Liver (tissue), 9 donors: ENCODE measurements around the gene ZNF280A. TPM values are rescaled to one million over a fixed set of nuclear protein-coding genes. Genes with fewer than 3 reads are reported as not detected.

Experiments used
- DNase-seq: peaks from one replicate; pipeline ENCODE4 v3.0.0-alpha.2; 2017; ENCODE audit warnings: low spot score
- H3K27ac ChIP-seq, 2 donors: one replicate each; pipeline ENCODE4 v1.7.0; 2013; ENCODE audit warnings: inconsistent platforms in 2 of 2, low read length in 2 of 2, control low read depth in 1 of 2, low read depth in 1 of 2, mild to moderate bottlenecking in 1 of 2
- H3K27me3 ChIP-seq, 4 donors: one replicate each; pipeline versions ENCODE4 v1.6.1 to v1.7.0; 2013; ENCODE audit warnings: low read length in 3 of 4, inconsistent platforms in 1 of 4, mild to moderate bottlenecking in 1 of 4, moderate library complexity in 1 of 4; ENCODE audit not compliant: control insufficient read depth in 4 of 4, insufficient read depth in 4 of 4
- H3K36me3 ChIP-seq, 4 donors: one replicate each; pipeline versions ENCODE4 v1.6.1 to v1.7.0; 2013; ENCODE audit warnings: low read length in 3 of 4, mild to moderate bottlenecking in 3 of 4, low read depth in 1 of 4, moderate library complexity in 1 of 4; ENCODE audit not compliant: control insufficient read depth in 4 of 4, insufficient read depth in 3 of 4
- H3K4me1 ChIP-seq, 4 donors: one replicate each; pipeline versions ENCODE4 v1.6.1 to v1.7.0; 2013; ENCODE audit warnings: low read length in 3 of 4, mild to moderate bottlenecking in 3 of 4, moderate library complexity in 1 of 4; ENCODE audit not compliant: control insufficient read depth in 4 of 4, insufficient read depth in 4 of 4
- H3K4me3 ChIP-seq, 3 donors: one replicate each; pipeline versions ENCODE4 v1.6.1 to v1.7.0; 2013; ENCODE audit warnings: low read length in 3 of 3, control low read depth in 1 of 3, low read depth in 1 of 3, mild to moderate bottlenecking in 1 of 3
- H3K9ac ChIP-seq, 2 donors: one replicate each; pipeline ENCODE4 v1.7.0; 2013; ENCODE audit warnings: low read length in 2 of 2, mild to moderate bottlenecking in 2 of 2, moderate library complexity in 2 of 2, control low read depth in 1 of 2, low read depth in 1 of 2
- H3K9me3 ChIP-seq, 4 donors: one replicate each; pipeline versions ENCODE4 v1.6.1 to v1.7.0; 2013; ENCODE audit warnings: low read length in 3 of 4; ENCODE audit not compliant: control insufficient read depth in 4 of 4
- CTCF ChIP-seq: fragments of 150-350 bp; IDR thresholded peaks from 2 replicates; pipeline ENCODE4 v1.5.1; 2017; ENCODE audit warnings: improper control_type of control experiment, low read depth, low read length; ENCODE audit not compliant: missing input control
- EGR1 ChIP-seq, 2 donors: IDR thresholded peaks; 2 replicates each; pipeline ENCODE4 v1.6.1; 2016 to 2018; ENCODE audit warnings: antibody characterized with exemption in 2 of 2, low read depth in 2 of 2
- FOXA2 ChIP-seq: IDR thresholded peaks from 2 replicates; pipeline ENCODE4 v1.6.1; 2016; ENCODE audit warnings: antibody characterized with exemption
- GABPA ChIP-seq, 2 donors: IDR thresholded peaks in 1 of 2; conservative IDR thresholded peaks in 1 of 2; 2 replicates each; pipeline ENCODE4 v1.6.1; 2016; ENCODE audit warnings: antibody characterized with exemption in 2 of 2, mild to moderate bottlenecking in 1 of 2, moderate library complexity in 1 of 2
- HNF4A ChIP-seq, 2 donors: conservative IDR thresholded peaks; 2 replicates each; pipeline ENCODE4 v1.6.1; 2016; ENCODE audit warnings: antibody characterized with exemption in 2 of 2, mild to moderate bottlenecking in 2 of 2
- JUND ChIP-seq, 2 donors: IDR thresholded peaks; 2 replicates each; pipeline ENCODE4 v1.6.1; 2016; ENCODE audit warnings: antibody characterized with exemption in 2 of 2
- NR2F2 ChIP-seq: IDR thresholded peaks from 2 replicates; pipeline ENCODE4 v1.6.1; 2016; ENCODE audit warnings: antibody characterized with exemption
- RAD21 ChIP-seq, 2 donors: IDR thresholded peaks; 2 replicates each; pipeline ENCODE4 v1.6.1; 2016; ENCODE audit warnings: antibody characterized with exemption in 2 of 2, mild to moderate bottlenecking in 2 of 2
- RXRA ChIP-seq, 2 donors: IDR thresholded peaks; 2 replicates each; pipeline ENCODE4 v1.6.1; 2017 to 2018; ENCODE audit warnings: antibody characterized with exemption in 2 of 2, mild to moderate bottlenecking in 1 of 2
- SP1 ChIP-seq: IDR thresholded peaks from 2 replicates; pipeline ENCODE4 v1.6.1; 2018; ENCODE audit warnings: antibody characterized with exemption, mild to moderate bottlenecking
- TAF1 ChIP-seq: conservative IDR thresholded peaks from 2 replicates; pipeline ENCODE4 v1.6.1; 2016; ENCODE audit warnings: antibody characterized with exemption, mild to moderate bottlenecking
- YY1 ChIP-seq: IDR thresholded peaks from 2 replicates; pipeline ENCODE4 v1.6.1; 2016; ENCODE audit warnings: antibody characterized with exemption, mild to moderate bottlenecking
- ZBTB33 ChIP-seq: IDR thresholded peaks from 2 replicates; pipeline ENCODE4 v1.6.1; 2016; ENCODE audit warnings: antibody characterized with exemption
- WGBS: extraction: QIAGEN DNeasy Blood & Tissue Kit; methylation state at CpG from one replicate; pipeline ENCODE4 v1.1.7; 2013; 5-methylcytosine and 5-hydroxymethylcytosine counted together
- polyA plus RNA-seq, 2 donors: library from polyadenylated mRNA; stranded (reverse) in 1 of 2; unstranded in 1 of 2; fragments of 200-250 nt in 1 of 2; fragments of >200 nt in 1 of 2; fragmentation: Nextera tagmentation in 1 of 2; extraction: Ambion mirVana in 1 of 2; gene quantifications; one replicate each; pipeline versions ENCODE4 v1.2.1 to v1.2.3, GENCODE V29; 2013 to 2015
- total RNA-seq, 2 donors: library from RNA; depleted of rRNA; stranded (reverse); fragments of >200 nt; gene quantifications; one replicate each; pipeline ENCODE4 v1.2.3, GENCODE V29; 2014
- TF ChIP-seq, protein P1 (sequence below): IDR thresholded peaks from 2 replicates; pipeline ENCODE4 v1.6.1; 2016; ENCODE audit warnings: antibody characterized with exemption
- TF ChIP-seq, protein P2 (sequence below): IDR thresholded peaks from 2 replicates; pipeline ENCODE4 v1.6.1; 2016; ENCODE audit warnings: antibody characterized with exemption
- donor health status: healthy.
- donor health status: healthy.
- donor health status: healthy.
- donor health status: healthy.
- donor health status: healthy.

ZNF280A gene, protein sequence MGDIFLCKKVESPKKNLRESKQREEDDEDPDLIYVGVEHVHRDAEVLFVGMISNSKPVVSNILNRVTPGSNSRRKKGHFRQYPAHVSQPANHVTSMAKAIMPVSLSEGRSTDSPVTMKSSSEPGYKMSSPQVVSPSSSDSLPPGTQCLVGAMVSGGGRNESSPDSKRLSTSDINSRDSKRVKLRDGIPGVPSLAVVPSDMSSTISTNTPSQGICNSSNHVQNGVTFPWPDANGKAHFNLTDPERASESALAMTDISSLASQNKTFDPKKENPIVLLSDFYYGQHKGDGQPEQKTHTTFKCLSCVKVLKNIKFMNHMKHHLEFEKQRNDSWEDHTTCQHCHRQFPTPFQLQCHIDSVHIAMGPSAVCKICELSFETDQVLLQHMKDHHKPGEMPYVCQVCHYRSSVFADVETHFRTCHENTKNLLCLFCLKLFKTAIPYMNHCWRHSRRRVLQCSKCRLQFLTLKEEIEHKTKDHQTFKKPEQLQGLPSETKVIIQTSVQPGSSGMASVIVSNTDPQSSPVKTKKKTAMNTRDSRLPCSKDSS
- not detected for total RNA-seq
- not detected for polyA plus RNA-seq

DNA sequence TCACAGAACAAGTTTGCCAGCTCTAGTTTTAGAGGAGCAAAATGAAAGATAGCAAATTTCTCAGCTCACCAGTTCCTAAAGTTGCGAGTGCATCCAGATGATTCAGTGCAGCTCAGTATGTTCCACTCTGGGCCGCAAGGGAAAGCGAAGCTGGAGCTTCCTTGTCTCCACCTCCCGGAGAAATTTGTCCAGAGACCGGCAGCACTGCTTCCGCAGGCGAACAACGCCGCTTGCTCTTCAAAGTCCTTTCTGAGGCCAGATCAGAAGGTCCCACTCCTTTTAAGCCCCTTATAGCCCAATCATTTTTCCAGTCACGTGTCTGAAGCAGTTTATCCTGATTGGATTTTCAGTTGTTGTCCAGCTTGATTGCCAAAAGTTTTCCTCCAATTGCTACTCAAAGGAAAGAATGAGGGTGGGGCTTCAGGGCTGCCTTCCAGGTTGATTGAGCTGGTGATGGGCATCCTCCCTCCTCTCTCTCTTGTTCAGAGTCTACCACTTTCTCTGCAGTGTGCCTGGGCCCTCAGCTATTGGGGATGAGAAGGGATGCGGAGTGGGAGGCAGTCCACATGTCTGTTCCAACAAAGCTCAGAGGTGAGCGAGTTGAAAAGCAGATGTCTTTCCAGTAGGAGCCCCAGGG is at the start of gene ZNF280A:
Gene ZNF280A, minus strand, starts transcription at position 251 of the 637 bp plus-strand sequence. CDS start 4,640 bp downstream, outside the sequence.
- Histone ChIP-seq H3K9me3 (no peaks in the 10 kb centered on the region), H3K27ac (no peak within 1 kb of the TSS), H3K4me3 (no peak within 1 kb of the TSS), H3K9ac (no peak within 1 kb of the TSS), H3K36me3 (no peaks in the 10 kb centered on the region), H3K4me1 (no peaks in the 10 kb centered on the region), H3K27me3 (peaks cover 0 to 9% (median 0%) of the 10 kb centered on the region in 4 donors)
- no peak for DNase-seq
- no peak for TF ChIP-seq RAD21 (IDR thresholded peaks at IDR 0.05)
- 70% methylated on average over 12 of the region's 12 CpGs for WGBS

GRCh38 chr22:22569218-22569617 is 49.1 kb upstream of the ZNF280A start:
- H3K27me3 ChIP-seq: peaks cover 0 to 3% (median 0%) of the 10 kb centered on the region in 4 donors
- no peak for DNase-seq
- WGBS: 70% methylated on average over 5 of the region's 5 CpGs
- no peaks in the 10 kb centered on the region for H3K4me1 ChIP-seq
- H3K9ac ChIP-seq: no peak overlapping the region
- H3K4me3 ChIP-seq: no peak overlapping the region
- no peak for TF ChIP-seq EGR1 (IDR thresholded peaks at IDR 0.05; ENCODE audit: low read depth in 2 of 2)
- no peak for TF ChIP-seq NR2F2
- no peak for TF ChIP-seq YY1
- TF ChIP-seq FOXA2: no peak
- no peak for TF ChIP-seq SP1
- TF ChIP-seq, protein P1, sequence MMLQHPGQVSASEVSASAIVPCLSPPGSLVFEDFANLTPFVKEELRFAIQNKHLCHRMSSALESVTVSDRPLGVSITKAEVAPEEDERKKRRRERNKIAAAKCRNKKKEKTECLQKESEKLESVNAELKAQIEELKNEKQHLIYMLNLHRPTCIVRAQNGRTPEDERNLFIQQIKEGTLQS: no peak
- TF ChIP-seq TAF1: no peak
- TF ChIP-seq, protein P2, sequence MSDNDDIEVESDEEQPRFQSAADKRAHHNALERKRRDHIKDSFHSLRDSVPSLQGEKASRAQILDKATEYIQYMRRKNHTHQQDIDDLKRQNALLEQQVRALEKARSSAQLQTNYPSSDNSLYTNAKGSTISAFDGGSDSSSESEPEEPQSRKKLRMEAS: no peak
- no peak for TF ChIP-seq CTCF
- TF ChIP-seq RAD21 (IDR thresholded peaks at IDR 0.05): no peak
- TF ChIP-seq ZBTB33: no peak
- TF ChIP-seq GABPA (IDR thresholded peaks at IDR 0.05 in 1 of 2, conservative IDR thresholded peaks at IDR 0.05 in 1 of 2): no peak
- TF ChIP-seq RXRA (IDR thresholded peaks at IDR 0.05): no peak
- no peak for TF ChIP-seq JUND (IDR thresholded peaks at IDR 0.05)
- TF ChIP-seq HNF4A (conservative IDR thresholded peaks at IDR 0.05): no peak
- H3K27ac ChIP-seq: no peak overlapping the region
- H3K36me3 ChIP-seq: no peaks in the 10 kb centered on the region
- H3K9me3 ChIP-seq: no peaks in the 10 kb centered on the region
